HepG2 (cell line): ENCODE measurements around the gene DHFR. TPM values are rescaled to one million over a fixed set of nuclear protein-coding genes. Genes with fewer than 3 reads are reported as not detected.

Experiments
- ATAC-seq: fragments of 200-7000 bp; cut with Tn5 transposase; 3 replicates; pipeline ENCODE4 v1.9.1; 2020; ENCODE audit warnings: mild to moderate bottlenecking, moderate library complexity
- BruUV-seq: library from RNA; stranded (reverse); fragments of 400-500 nt; replicated peaks from 2 replicates; lab custom pipeline; 2021; lab: Mats Ljungman, UMichigan
- CTCF ChIA-PET: fragments of 300-600 bp; formaldehyde crosslinking; extraction: SDS; loops from one replicate; lab custom pipeline; 2021; ENCODE audit warnings: low total read pairs, inconsistent platforms, low intra/inter-chr PET ratio; lab: Yijun Ruan, JAX
- POLR2A ChIA-PET: fragments of 350-600 bp; sonication (Branson Sonifier 250); formaldehyde crosslinking; loops from one replicate; lab custom pipeline; 2020; ENCODE audit warnings: antibody characterized with exemption, inconsistent platforms; lab: Yijun Ruan, JAX
- DNase-seq: peaks from one replicate; pipeline ENCODE4 v3.0.0-alpha.2; 2015; ENCODE audit warnings: low spot score
- FAIRE-seq: peaks from 3 replicates; lab custom pipeline; 2011; peaks lifted over from hg19 to GRCh38; lab: Jason Lieb, UNC
- H2AFZ ChIP-seq: one replicate; pipeline ENCODE4 v1.6.1; 2011; ENCODE audit warnings: low read length, inconsistent platforms
- H3K27ac ChIP-seq: fragments of 300-600 bp; 3 replicates; pipeline ENCODE4 v1.8.0; 2011; ENCODE audit warnings: mixed run types, mild to moderate bottlenecking, mixed read lengths, low read length, inconsistent platforms; ENCODE audit not compliant: insufficient read depth; ENCODE audit errors: extremely low read length
- H3K27me3 ChIP-seq, 2 experiments: fragments of 200-600 bp in 1 of 2; 2 replicates in 1 of 2; 3 replicates in 1 of 2; pipeline versions ENCODE4 v1.6.0 to v1.8.0; 2011; ENCODE audit warnings: low read length in 2 of 2, mild to moderate bottlenecking in 2 of 2, moderate library complexity in 2 of 2, inconsistent platforms in 1 of 2; ENCODE audit not compliant: insufficient read depth in 2 of 2, control insufficient read depth in 1 of 2
- H3K36me3 ChIP-seq, 2 experiments: fragments of 200-600 bp in 1 of 2; replicated peaks in 1 of 2; 2 replicates in 1 of 2; 3 replicates in 1 of 2; pipeline versions ENCODE4 v1.5.1 to v1.8.0; 2011; ENCODE audit warnings: low read length in 2 of 2, inconsistent platforms in 1 of 2; ENCODE audit not compliant: insufficient read depth in 2 of 2, control insufficient read depth in 1 of 2
- H3K4me1 ChIP-seq: 2 replicates; pipeline ENCODE4 v1.5.1; 2012; ENCODE audit warnings: low read length, inconsistent platforms; ENCODE audit not compliant: insufficient read depth
- H3K4me2 ChIP-seq: 2 replicates; pipeline ENCODE4 v1.6.0; 2011; ENCODE audit warnings: low read depth, low read length, inconsistent platforms
- H3K4me3 ChIP-seq, 3 experiments: fragments of 200-600 bp in 1 of 3; sonication (generic), shearing (Covaris generic) in 1 of 3; replicated peaks in 1 of 3; 2 replicates each; pipeline ENCODE4 v1.5.1; 2011 to 2016; ENCODE audit warnings: low read length in 3 of 3, inconsistent platforms in 2 of 3, low read depth in 2 of 3, mild to moderate bottlenecking in 2 of 3, control low read depth in 1 of 3, mixed read lengths in 1 of 3; ENCODE audit not compliant: insufficient read depth in 1 of 3
- H3K79me2 ChIP-seq: one replicate; pipeline ENCODE4 v1.6.1; 2011; ENCODE audit warnings: low read length, inconsistent platforms; ENCODE audit not compliant: insufficient read depth
- H3K9ac ChIP-seq: 2 replicates; pipeline ENCODE4 v1.6.0; 2011; ENCODE audit warnings: mild to moderate bottlenecking, low read depth, low read length, inconsistent platforms; ENCODE audit not compliant: insufficient read depth
- H3K9me3 ChIP-seq: 2 replicates; pipeline ENCODE4 v1.5.1; 2012; ENCODE audit warnings: mild to moderate bottlenecking, low read length
- H4K20me1 ChIP-seq: 2 replicates; pipeline ENCODE4 v1.6.0; 2011; ENCODE audit warnings: inconsistent platforms, mild to moderate bottlenecking, low read length, moderate library complexity; ENCODE audit not compliant: insufficient read depth
- CEBPB ChIP-seq: IDR thresholded peaks from 2 replicates; pipeline ENCODE4 v1.6.1; 2011; ENCODE audit warnings: low read depth, low read length, improper control_type of control experiment, borderline replicate concordance
- CSRNP1 ChIP-seq: sonication (generic); formaldehyde crosslinking; IDR thresholded peaks from 2 replicates; pipeline ENCODE4 v1.8.1; 2023; ENCODE audit warnings: mild to moderate bottlenecking, missing genetic modification reagents
- PRDM10 ChIP-seq: sonication (generic); formaldehyde crosslinking; IDR thresholded peaks from 2 replicates; pipeline ENCODE4 v1.4.0; 2020; ENCODE audit warnings: low read depth, missing genetic modification reagents
- ZNF674 ChIP-seq: sonication (generic); formaldehyde crosslinking; IDR thresholded peaks from 2 replicates; pipeline ENCODE4 v1.5.0; 2020; ENCODE audit warnings: low read depth, mild to moderate bottlenecking, missing genetic modification reagents
- WGBS: methylation state at CpG from one replicate; pipeline ENCODE4 v1.1.6; 2017; ENCODE audit warnings: low lambda C conversion rate; 5-methylcytosine and 5-hydroxymethylcytosine counted together
- in situ Hi-C: cut with HindIII; loops from 2 replicates; pipeline ENCODE4 v1.10.0; 2017; ENCODE audit warnings: low pct_unique_long_range_greater_than_20kb; ENCODE audit not compliant: extremely low pct_ligation_motif_present
- intact Hi-C: fragments of 100-400 bp; cut with micrococcal nuclease; formaldehyde crosslinking; loops from one replicate; pipeline ENCODE4 v1.10.0; 2022; ENCODE audit not compliant: unreplicated experiment
- polyA plus RNA-seq, 8 experiments: library from polyadenylated mRNA; depleted of rRNA in 3 of 8; stranded (reverse) in 7 of 8; unstranded in 1 of 8; fragments of >200 nt; fragmentation: Illumina TruSeq in 4 of 8; extraction: Trizol in 4 of 8; gene quantifications; 2 replicates each; pipeline versions ENCODE4 v1.2.1 to v1.2.3, GENCODE V29; 2011 to 2016; ENCODE audit warnings: low read depth in 4 of 8, missing spikeins in 1 of 8, mixed read lengths in 1 of 8; ENCODE audit not compliant: insufficient read depth in 1 of 8
- total RNA-seq, 5 experiments: library from RNA; depleted of rRNA; stranded (reverse); fragments of >200 nt; fragmentation: Illumina TruSeq; extraction: Trizol; gene quantifications; 2 replicates each; pipeline ENCODE4 v1.2.3, GENCODE V29; 2016; ENCODE audit warnings: low read depth in 1 of 5

DHFR gene
- total and polyA plus RNA-seq, 2 of the 13 experiments (the other 11 are each of a cell fraction or from before 2014, with no cell fraction given), result 22.8 to 59.0 TPM

GRCh38 chr5:80659106-80659505 is 4.3 kb upstream of the DHFR start:
- no peaks in the 10 kb centered on the region for H3K27me3 ChIP-seq
- H3K4me1 ChIP-seq, result peaks cover 14% of the 10 kb centered on the region
- H4K20me1 ChIP-seq, result peaks cover under 1% of the 10 kb centered on the region; the same call in 1 of the 2 replicates
- H3K4me3 ChIP-seq, result no peak overlapping the region
- no peak overlapping the region for H2AFZ ChIP-seq
- no peaks in the 10 kb centered on the region for H3K9me3 ChIP-seq
- H3K4me2 ChIP-seq, result no peak overlapping the region
- intact Hi-C loops, result loop anchor here (5.0 to 10.0 kb wide), 2 partner anchors 64 to 312 kb away; no protein-coding TSS in a partner anchor
- TF ChIP-seq ZNF674 (CRISPR knock-in tag) (no peak), PRDM10 (CRISPR knock-in tag) (no peak), CSRNP1 (no peak), CEBPB (0 out of 2 replicates have a peak, but pooled peaks have one; percentile 10)
- TF ChIP-seq, all 625 proteins: peak for 1
- Histone ChIP-seq H3K27ac (no peak overlapping the region), H3K9ac (no peak overlapping the region), H3K79me2 (peaks cover 10% of the 10 kb centered on the region), H3K36me3 (peaks cover 5 to 38% of the 10 kb centered on the region in 2 experiments; a peak in 4 of 5 replicates)
- WGBS, result 90% methylated on average over 5 of the region's 5 CpGs
- DNase-seq (no peak), ATAC-seq (no peak), FAIRE-seq (no peak)
- ChIA-PET CTCF (no interaction called here), POLR2A (no interaction called here)
- BruUV-seq, result no TSS peak
- in situ Hi-C loops, result no loop called here
